Sigmoid colon (tissue), 3 donors: ENCODE results near the gene IL12RB2.

Experiments
- POLR2A ChIP-seq, 2 donors: fragments of 450-650 bp; IDR thresholded peaks; one replicate each; pipeline ENCODE4 v1.6.1; 2016; ENCODE audit warnings: antibody characterized with exemption in 2 of 2, mild to moderate bottlenecking in 2 of 2, moderate library complexity in 2 of 2
- TF ChIP-seq, protein P1 (sequence below), 4 experiments: fragments of 450-650 bp in 3 of 4; fragments of 200-600 bp in 1 of 4; IDR thresholded peaks; one replicate each; pipeline ENCODE4 v1.5.1; 2016 to 2019; ENCODE audit warnings: antibody characterized with exemption in 4 of 4, mild to moderate bottlenecking in 3 of 4, moderate library complexity in 2 of 4

DNA sequence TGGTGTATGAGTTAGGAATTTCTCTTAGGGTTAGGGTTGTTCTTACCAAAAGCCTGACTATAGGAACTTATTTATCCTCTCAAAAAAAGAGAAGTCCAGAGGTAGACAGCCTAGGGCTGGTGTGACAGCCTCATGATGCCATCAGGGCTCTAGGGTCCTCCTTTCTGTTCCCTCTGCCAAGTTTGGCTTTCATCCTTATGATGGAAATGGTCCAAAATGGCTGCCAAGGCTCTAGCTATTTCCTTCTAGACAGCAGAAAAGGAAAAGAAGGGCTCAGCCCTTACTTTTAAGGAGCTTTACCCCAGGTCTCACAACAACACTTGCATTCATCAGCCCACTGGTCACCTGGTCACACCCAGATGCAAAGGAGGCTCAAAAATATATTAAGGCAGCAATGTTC lies 44.5 kb downstream of the IL12RB2 start:
- TF ChIP-seq, protein P1, sequence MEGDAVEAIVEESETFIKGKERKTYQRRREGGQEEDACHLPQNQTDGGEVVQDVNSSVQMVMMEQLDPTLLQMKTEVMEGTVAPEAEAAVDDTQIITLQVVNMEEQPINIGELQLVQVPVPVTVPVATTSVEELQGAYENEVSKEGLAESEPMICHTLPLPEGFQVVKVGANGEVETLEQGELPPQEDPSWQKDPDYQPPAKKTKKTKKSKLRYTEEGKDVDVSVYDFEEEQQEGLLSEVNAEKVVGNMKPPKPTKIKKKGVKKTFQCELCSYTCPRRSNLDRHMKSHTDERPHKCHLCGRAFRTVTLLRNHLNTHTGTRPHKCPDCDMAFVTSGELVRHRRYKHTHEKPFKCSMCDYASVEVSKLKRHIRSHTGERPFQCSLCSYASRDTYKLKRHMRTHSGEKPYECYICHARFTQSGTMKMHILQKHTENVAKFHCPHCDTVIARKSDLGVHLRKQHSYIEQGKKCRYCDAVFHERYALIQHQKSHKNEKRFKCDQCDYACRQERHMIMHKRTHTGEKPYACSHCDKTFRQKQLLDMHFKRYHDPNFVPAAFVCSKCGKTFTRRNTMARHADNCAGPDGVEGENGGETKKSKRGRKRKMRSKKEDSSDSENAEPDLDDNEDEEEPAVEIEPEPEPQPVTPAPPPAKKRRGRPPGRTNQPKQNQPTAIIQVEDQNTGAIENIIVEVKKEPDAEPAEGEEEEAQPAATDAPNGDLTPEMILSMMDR (IDR thresholded peaks at IDR 0.05): no peak
- TF ChIP-seq POLR2A (IDR thresholded peaks at IDR 0.05): no peak
